CD4-positive, alpha-beta T cell treated with Interleukin-15 for 4 hours (primary cell): ENCODE data around the gene CTSZ.
"Not testable (repeated sequence)": the region's sequence is repeated elsewhere in the genome, so short reads cannot be mapped to it uniquely, and the experiment has no call there.

Experiments used
- DNase-seq: peaks from one replicate; pipeline ENCODE4 v3.0.0-alpha.2; 2020; ENCODE audit warnings: low spot score

Gene CTSZ

GRCh38 chr20:58978351-58979190, 28.5 kb downstream of the CTSZ start:
- no peak for DNase-seq

- no peak for DNase-seq
Observed at GRCh38 chr20:58976061-58976730, 30.9 kb downstream of the CTSZ start.

GRCh38 chr20:58975353-58975752, 31.7 kb downstream of the CTSZ start:
- no peak for DNase-seq

- DNase-seq, result no peak
Observed at GRCh38 chr20:58973866-58974265, 33.2 kb downstream of the CTSZ start.

GRCh38 chr20:58973179-58973578, 33.9 kb downstream of the CTSZ start:
- DNase-seq, result no peak

DNA sequence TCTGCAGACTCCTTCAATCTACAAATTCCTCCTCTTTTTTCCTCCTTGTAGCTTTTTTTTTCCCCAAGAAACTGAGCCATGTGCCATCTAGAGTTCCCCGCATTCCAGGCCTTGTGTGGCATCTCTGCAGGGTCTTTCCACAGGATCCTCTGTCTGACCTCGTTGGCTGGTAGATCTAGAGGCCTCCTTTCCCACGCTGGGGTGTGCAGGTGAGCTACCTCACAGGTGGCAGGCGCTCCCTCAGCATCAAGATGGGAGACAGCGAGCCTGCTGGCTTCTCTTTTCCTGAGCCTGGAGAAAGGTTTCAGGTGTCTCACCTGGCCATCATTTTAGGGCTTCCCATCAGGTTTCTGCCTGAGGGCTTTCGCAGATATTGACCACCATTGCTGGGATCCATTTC, 35.6 kb downstream of the CTSZ start:
- no peak for DNase-seq

DNA sequence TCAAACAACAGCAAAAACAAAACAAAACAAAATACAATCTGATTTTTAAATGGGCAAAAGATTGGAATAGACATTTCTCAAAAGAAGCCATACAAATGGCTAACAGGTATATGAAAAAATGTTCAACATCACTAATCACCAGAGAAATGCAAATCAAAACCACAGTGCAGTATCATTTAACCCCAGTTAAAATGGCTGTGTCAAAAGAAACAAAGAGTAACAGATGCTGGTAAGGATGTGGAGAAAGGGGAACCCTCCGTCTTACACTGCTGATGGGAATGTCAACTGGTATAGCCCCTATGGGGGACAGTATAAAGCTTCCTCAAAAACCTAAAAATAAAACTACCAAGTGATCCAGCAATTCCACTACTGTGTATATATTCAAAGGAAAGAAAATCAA, 36.9 kb downstream of the CTSZ start:
- DNase-seq, result no peak

- no peak for DNase-seq
Observed at GRCh38 chr20:58969439-58969838, 37.6 kb downstream of the CTSZ start.

- no peak for DNase-seq
Observed at GRCh38 chr20:58967652-58968429, 39.2 kb downstream of the CTSZ start.

DNA sequence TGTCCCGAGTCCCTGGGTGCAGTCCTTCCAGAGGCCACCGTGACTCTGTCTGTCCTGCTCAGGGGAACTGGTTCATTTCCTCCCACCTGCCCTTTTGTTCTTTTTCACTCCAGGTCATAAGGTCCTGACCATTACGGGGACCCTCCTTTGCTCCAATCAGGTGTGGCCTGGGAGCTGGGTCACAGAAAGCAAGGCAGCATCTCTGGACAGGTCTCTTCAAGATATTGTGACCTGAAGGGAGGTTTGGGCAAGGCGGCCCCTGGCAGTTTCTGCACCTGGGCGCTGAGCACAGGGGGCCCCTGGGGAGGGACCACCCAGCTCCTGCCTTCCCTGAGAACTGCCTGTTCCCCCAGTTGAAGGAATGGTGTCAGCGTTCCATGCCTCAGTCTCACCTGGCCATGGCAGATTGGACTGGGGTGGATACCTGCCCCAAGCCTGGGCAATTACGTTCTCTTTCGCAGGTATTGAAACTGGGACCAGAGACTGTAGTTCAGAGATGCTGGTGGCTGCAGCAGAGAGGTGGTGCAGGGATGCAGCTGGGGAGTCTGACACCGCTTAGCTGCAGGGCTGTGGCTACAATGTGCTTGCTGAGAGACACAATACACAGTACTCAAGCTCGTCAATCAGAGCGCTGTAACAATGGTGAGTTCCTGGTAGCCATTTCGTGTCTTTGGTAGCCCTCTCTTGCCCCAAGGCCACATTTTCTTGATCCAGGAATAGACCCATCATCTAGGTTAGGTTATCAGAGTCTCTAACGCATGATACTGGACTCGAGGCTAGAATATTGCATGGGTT, 41.6 kb downstream of the CTSZ start:
- no peak for DNase-seq

- not testable (repeated sequence) for DNase-seq
Observed at GRCh38 chr20:58963922-58964321, 43.1 kb downstream of the CTSZ start.

- DNase-seq, result no peak
Observed at GRCh38 chr20:58963060-58963584, 43.9 kb downstream of the CTSZ start.

DNA sequence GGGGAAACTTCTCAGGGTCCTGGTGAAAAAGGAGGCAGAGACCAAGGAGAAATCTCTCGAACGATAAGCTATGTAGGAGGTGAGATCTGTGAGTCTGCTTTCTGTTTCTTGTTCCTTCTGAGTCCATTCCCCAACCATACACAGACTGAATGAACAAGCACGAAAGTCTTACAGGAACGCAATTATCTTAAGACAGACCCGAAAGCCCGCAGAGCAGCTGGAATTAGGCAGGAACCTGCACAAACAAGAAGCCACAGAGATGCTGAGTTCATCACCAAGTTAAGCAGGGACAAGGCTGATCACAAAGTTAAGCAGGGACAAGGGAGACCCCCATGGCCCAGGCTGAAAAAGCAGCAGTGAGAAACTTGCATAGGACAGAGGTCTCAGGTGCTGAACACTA, 47.4 kb downstream of the CTSZ start:
- no peak for DNase-seq

- no peak for DNase-seq
Observed at GRCh38 chr20:58956078-58956477, 51.0 kb downstream of the CTSZ start.

GRCh38 chr20:58953050-58953449, 54.0 kb downstream of the CTSZ start:
- no peak for DNase-seq

DNA sequence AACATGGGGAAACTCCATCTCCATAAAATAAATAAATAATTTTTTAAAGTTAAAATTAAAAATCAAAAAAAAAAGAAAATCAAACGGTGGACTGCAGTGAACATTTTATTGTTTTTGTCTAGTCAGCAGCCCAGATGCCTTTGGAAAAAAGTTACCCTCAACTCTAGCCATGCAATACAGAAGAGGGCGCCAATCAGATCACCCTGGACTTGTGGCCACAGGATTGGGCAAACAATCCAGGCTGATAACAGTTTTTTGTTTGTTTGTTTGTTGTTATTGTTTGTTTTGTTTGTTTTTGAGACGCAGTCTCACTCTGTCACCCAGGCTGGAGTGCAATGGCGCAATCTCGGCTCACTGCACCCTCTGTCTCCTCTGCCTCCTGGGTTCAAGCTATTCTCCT, 56.5 kb downstream of the CTSZ start:
- no peak for DNase-seq

GRCh38 chr20:58947797-58948388, 59.2 kb downstream of the CTSZ start:
- DNase-seq, result not testable (repeated sequence)

GRCh38 chr20:58945965-58946631, 61.0 kb downstream of the CTSZ start:
- DNase-seq, result no peak
